ENCODE data around the gene ZMIZ1.
A peak's percentile ranks its signal among the peaks of the same experiment; 100 is the strongest.

The ZMIZ1 gene

DNA sequence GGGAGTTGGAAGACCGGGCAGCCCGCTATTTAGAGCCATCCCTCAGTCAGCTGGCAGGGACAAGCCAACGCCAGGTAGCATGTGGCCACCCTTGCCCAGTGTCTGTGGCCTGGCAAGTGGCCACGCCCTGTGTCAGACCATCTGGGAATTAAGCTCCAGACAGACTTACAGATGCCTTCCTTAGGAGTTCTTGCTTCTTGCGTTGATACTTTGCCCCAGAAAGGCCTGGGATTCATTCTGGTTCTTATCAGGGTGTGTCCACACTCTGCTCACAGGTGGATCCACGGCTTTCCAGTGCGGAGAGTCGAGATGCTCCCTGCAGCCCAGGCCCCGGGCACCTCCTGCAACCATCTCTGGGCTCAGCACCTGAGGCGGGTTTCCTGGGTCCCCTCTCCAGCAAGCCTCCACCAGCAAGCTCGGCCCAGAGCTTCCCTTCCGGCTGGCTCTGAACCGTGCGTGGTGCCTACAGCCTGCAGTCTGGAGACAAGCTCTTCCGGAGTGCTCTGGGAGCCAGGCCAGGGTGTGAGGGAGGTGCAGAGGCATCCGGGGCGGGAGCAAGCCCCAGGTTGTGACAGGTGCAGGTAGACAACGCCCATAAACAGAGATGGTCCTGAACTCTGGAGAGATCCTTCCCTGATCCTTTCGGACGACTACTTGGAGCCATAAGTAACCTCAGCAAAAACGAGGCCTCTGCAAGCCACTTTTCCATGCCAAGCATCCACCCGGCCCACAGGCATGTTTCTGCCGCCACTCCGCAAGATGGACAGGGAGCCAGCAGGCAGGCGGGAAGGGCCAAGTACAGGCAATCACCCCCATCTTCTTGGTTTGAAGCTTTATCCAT is 246.2 kb downstream of the ZMIZ1 start:
- no peak for DNase-seq

DNA sequence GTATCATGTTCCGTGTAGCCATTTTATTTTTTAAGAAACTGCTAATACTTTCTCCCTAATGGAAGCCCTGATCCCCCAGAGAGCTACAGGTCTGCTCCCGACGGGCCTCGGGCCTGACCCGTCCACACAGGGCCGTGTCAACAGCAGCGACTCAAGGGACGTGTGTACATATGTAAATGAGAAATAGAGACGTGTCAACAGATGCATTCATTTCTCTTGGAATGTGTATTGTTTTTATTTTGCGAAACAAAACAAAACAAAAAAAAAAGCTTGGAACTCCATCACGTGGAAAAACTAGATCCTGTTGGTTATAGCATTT is 246.8 kb downstream of the ZMIZ1 start:
- no peak for DNase-seq

DNA sequence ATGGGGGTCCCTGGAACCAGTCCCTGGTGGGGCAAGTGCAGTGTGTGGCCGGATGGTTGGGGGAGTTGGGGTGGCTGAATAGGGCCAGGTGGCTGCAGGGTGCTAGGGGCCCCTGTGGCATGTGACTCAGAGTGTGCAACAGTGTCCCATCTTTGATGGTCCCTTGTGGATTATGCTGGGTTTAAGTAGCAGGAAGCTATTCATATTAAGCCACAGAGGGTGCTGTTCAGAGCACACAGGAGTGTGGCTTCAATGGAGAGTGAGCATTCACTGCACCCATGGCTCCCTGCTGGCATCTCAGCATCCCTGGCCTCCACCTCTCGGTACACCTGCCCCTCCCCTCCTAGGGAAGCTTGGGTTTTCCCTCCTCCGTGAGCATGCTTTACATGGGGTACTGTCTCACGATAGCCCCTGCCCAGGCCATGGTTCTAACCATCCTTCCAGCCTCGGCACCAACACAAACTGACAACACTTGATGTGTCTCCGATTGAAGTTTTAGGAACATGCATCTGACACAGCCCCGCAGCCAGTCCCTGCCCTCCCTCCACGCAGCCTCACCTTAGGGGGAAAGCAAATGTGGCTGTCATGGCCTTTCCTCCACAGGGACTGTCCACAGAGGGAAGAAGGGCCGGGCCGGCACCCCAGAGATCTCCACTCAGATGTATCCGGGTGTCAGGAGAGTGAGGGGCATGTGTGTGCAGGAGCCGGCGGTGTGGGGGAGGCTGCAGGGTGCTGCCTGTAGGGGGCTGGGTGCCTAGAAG is 248.1 kb downstream of the ZMIZ1 start:
- peak; percentile 44 for DNase-seq

DNA sequence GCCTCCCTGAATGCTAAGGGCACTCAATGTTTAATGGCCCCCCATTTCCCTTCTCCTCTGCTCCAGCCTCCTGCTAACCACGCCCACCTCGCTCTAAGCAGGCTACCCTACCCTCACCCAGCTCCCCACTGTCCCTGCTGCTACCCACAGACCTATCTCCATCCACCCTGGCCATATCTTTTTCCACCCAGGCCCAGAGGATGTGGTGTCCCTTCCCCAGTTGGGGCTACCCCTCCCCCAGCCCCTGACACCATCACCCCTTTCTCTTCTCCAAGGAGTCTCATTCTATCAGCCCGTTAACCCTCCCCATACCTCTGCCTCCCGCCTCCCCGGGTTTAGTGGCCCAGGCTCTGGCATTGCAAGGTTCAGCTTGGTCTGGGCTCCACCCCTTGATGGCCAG is 249.6 kb downstream of the ZMIZ1 start:
- no peak for DNase-seq

DNA sequence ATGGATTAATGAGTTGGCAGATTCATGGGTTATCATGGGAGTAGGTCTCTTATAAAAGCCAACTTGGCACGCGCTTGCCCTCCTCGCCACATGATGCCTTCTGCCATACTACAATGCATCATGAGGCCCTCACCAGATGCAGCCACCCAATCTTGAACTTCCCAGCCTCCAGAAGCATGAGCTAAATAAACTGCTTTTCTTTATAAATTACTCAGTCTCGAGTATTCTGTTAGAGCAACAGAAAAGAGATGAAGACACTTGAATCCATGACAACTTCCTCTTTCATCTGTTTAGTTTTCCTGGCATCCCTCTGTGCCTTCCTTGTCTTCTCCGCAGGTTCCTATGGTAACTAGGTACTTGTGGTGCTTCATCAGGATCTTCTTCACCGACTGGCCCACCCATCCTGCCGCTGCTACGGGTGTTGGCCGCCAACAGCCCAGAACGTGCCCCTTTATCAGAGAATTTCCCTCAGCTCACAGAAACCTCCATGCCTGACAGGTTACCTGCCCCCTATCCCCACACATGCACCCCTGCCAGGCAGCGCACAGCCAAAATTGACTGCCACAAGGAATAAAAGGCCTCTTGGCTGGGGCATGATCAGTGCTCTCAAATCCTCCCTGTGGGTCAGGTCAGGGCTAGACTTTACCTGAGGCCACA is 250.5 kb downstream of the ZMIZ1 start:
- DNase-seq: no peak

DNA sequence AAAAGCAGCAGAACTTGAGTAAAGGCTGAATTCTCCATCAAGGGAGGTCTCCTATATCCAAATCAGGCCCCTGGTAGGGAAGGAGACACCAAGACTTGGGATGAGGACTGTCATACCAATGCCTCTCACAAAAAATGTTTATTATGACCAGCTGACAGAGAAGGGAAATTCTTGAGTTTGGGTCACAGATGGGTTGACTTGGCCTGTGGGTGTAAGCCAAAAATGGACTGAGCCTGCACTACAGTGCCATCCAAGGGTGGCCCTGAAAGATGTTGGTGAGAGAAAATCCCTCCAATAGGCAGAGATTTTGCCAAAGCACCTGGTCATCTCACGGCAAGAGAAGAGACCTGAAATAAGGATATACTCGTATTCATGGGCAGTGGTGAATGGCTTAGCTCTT is 251.6 kb downstream of the ZMIZ1 start:
- DNase-seq: no peak

DNA sequence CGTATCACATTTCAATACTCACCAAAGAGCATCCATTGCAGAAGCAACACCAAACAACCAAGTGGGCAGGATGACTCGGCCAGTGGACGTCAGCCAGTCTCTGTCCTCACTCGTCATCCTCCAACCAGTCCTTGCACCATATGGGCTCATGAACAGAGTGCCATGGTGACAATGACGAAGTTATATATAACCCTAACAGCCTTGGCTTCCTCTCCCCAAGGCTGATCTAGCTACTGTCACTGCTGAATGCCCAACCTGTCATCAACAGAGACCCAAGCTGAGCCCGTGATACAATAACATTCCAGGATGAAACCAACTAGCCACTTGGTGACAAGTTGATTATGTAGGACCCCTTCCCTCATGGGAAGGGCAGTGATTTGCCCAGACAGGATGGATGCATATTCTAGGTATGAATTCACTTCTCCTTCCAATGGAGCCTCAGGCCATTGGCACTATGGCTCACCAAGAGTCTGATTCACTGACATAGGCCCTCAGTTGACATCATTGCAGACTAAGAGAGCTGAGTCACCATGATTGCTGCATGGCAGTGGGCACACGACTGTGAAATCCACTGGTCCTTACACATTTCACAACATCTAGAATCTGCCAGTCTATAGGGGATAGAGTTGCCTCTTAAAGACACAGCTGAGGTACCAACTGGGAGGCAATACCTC is 252.2 kb downstream of the ZMIZ1 start:
- DNase-seq: peak; percentile 84

DNA sequence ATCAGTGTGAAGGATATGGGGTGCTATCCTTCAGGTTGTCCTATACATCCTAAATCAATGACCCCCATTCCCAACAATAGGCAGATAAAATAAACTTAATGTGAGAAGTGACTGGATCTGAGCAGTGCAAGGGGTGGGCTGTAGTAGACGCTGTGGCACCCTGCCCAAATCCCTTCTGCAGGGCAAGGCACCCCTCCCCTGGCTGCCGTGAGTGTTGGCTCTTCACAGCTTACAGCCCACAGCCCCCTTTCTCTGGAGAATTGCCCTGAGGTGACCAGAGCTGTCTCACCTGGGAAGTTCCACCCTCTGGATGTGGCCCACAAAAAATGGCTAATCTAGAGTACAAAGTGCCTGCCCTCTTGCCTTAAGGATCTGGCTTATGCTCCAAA is 252.7 kb downstream of the ZMIZ1 start:
- DNase-seq: no peak

DNA sequence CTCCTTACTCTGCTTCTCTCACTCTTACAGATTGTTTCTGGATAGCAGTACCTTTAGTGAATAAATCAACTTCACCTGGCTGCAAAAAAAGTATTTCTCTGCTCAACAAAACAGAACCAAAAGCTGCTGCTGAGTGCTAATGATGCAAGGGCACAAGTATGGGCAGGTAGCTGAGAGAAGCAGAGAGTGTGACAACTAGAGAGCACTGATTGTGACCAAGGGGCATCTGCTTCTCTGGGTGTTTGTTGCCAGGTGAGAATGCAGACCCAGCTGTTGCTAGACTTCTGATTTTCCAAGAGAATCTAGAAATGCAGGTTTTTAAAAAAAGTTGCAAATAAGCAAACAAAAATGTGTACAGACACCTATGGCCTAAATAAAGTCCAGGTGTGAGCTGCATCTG is 253.2 kb downstream of the ZMIZ1 start:
- DNase-seq: no peak

DNA sequence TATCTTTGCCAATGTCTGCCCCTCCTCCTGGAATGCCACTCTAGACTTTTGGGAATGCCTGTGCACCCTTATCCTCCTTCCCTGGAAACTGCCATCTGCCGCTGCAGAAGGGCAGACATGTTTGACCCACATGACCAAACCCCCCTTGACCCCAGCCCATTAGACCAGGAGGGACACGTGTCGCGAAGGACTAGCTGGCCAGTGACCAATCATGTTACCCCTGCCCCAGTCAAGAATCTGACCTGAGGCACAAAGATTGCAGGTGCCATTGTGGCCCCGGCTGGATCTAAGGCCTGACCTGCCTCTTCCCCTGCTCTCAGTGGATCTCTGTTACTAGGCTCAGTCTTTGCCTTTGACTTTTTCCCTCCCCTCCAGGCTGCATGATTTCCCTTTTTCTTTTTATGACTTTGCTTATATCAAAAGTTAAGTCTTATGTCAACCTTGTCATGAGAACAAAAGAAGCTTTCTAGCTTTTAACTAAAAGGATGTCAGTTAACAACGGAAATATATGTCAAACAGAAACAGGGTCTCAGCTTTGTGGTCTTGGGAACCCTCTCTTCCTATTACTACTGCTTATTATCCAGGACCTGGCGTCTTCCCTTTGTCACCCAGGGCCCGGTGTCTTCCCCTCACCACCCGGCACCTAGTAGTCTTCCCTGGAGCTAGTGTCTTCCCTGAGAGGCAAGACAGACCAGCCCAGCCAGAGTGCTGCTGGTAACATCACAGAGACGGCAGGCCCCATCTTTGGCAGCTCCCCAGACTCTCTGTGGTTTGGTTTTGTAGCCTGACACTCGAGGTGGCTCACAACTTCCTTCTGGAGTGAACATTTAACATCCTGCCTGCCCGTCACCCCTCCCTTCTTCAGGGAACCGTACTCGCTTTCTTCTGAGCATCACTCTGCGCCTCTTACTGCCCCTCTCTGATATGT is 254.1 kb downstream of the ZMIZ1 start:
- DNase-seq: peak; percentile 81

DNA sequence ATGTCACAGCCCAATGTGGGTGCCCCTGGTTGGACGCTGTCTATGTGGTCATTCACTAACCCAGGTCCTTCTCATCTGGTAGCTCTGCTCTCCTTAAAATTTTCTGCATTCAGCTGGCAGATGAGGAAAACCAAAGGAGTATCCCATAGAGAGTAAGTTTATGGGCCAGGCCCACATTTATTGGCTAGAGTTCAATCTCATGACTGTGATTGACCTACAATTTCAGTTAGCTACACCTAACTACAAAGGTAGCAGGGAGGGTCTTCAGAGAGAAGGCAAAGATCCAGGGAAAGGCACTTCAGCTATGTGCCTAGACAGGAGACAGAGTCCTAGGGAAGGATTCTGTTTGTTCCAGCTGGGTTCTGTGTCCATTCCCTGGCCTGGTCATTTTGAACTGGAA is 254.8 kb downstream of the ZMIZ1 start:
- DNase-seq: no peak

DNA sequence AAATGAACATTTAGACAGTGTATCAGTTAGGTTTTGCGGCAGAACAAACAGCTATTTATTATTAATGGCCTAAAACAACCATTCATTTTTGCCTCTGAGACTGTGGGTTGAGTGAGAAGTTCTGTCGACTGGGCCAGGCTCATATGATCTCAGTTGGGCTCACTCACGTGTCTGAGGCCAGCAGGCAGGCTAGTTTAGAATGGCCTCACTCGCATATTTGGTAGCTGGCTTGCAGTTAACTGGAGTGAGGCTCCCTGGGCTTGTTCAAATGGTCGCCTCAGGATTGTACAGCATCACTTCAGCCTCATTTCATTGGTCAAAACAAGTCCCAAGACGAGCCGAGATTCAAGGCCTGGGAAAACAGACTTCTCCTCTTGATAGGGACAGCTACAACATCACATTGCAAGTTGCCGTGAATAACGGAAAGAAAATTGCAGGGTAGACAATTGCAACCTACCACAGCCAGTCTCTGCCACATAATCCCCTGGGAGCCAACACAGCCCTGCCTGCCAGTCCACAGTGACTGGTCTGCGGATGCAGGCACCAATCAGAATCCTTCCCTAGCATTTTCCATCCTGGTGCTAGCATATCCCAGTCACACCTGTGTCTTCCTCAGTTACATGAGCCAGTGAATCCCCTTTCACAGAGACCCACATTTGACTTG is 255.4 kb downstream of the ZMIZ1 start:
- no peak for DNase-seq

DNA sequence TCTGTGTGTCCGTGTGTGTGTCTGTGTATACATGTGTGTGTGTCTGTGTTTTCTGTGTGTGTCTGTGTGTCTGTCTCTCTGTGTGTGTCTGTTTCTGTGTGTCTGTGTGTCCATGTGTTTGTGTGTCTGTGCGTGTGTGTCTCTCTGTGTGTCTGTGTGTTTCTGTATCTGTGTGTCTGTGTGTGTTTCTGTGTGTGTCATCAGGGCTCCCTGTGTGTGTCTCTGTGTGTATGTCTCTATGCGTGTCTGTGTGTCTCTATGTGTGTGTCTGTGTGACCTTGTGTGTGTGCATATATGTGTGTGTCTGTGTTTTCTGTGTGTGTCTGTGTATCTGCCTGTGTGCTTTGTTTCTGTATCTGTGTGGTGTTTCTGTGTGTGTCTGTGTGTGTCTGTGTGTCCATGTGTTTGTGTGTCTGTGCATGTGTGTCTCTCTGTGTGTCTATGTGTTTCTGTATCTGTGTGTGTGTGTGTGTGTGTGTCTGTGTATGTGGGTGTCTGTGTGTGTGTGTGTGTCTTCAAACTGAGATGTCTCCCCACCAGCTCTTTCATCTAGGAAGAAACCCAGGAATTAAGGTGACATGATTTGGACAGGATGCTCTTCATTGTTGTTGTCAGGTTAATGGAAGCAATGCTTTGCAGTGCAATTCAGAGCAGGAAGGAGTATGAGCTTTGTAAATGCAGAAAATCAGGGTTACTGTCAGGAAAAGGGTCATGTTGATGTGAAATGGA is 257.8 kb downstream of the ZMIZ1 start:
- no peak for DNase-seq

DNA sequence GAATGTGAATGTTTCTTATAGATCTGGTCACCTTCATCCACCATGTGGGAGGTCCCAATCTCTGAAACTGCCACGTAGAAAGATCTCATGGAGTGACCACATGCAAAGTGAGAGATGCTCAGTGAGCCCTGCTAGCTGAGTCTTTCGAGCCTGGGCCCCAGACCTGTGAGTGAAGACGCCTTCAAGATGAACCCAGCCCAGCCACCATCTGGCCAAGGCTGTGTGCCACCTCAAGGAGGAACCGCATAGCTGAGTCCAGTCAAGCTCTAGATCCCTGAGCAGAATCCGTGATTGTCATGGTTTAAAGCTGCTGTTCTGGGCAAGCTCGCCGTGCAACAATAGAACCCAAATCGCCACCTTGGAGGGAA is 258.3 kb downstream of the ZMIZ1 start:
- no peak for DNase-seq

DNA sequence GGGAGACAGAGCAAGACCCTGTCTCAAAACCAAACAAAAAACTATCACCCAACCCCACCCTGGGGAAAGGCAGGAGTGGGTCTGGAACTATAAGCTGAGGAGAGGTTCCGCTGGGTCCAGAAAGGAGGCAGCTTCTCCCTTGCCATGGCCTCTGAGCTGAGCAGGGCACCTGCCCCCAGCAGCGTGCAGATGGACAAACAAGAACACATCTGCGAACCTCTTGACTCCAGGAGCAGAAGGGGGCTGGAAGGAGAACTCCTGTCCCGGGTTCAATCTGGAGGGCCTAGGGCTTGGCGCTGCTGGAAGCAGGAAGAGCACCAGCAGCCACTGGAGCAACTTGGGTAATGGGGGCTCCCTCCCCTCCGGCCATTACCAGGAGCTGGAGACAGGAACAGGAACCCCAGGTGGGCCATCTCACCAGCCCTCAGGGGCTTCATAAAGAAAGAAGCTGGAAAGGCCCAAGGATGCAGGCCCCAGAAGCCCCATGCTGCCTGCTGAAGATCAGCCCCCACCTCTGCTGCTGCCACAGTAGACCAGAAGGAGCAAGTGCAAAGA is 259.5 kb downstream of the ZMIZ1 start:
- no peak for DNase-seq

DNA sequence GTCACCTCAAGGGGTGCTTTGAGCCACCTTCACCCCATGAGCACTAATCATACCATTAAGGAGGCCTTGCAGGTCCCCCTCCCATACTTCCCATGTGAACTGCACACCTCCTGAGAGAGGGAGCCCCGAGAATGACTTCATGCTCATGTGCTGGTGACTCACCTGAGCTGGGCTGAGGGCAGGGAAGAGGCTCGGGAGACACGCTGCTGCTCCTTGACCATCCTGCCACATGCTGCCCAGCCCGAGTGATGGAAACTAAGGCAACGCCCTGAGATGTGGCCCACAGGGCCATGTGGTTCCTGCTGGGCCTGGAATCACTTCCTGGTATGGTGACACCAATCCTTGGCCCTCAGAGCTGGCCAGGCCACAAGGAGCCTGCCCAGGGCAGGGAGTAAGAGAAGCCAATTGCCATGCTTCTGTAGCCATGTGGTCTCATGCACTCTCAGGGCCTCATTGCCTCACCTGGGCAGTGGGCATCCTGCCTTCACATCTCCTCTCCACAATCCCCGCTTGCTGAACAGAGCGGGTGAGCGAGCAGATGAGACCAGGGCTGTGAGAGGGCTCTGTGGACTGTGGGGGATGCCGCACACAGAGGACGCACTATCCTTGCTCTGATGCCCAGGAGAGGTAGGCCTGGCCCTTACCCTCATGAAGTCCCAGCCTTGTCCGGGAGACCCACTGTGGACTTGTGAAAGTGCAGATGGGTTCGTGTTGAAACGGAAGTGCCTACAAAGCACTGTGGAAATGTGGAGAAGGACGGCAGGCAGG is 260.2 kb downstream of the ZMIZ1 start:
- DNase-seq: no peak

DNA sequence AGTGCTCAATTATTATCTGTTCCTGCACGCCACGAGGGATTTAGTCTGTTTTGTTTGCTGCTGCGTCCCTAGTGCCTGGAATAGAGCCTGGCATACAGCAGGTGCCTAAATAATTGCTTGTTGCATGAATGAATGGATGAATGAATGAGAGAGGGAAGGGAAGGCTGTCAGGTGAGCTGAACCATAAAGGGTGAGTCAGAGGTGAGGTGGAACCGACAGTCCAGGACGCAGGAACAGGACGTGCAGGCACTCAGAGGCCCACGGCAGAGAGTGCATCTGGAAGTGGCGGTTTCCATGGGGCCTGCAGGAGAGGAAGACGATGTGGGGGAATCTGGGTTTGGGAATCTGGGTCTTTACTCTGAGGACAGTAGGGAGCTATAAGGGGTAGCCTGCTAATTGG is 260.8 kb downstream of the ZMIZ1 start:
- DNase-seq: no peak

DNA sequence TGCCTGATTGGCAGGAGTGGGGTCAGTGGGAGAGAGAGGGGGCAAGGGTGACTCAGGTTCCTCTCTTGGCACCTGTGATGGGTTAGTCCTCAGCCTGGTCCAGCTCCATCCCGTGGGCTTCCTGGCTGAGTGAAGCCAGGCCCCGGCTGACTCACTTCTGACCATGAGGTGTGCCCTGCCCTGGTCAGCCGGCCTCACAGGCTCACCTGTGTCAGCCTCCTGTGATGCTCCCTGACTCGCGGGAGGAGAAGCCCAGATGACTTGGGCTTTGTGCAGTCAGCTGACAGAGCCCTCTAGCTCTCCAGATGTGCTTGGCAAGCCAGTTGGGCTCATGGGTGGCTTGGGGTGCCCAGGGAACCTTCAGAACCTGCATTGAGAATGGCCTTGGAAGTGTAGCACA is 262.5 kb downstream of the ZMIZ1 start:
- DNase-seq: no peak

DNA sequence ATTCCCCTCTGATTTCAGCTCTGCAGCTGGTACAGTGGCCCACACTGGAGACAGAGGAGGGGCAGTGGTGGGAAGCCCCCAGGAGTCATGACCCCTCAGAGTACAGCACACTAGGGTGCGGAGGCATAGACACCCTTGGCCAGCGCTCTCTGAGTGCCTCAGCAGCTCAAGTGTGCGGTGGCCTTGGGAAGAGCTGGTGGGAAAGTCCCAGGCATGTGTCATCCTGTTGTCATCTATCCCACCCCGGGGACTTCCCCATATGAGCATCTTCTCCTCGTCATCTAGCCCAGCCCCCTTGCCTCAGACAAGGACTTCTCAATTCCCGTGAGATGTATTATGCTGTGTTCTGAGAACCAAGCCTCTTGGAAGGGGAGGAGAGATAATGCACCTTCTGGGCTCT is 262.9 kb downstream of the ZMIZ1 start:
- DNase-seq: no peak

Data from GF-D8 (cell line).